NB4 (cell line): ENCODE data around the gene SYNCRIP.

Experiments used
- MAX ChIP-seq: IDR thresholded peaks from 2 replicates; pipeline ENCODE4 v1.6.1; 2011; ENCODE audit warnings: low read depth, low read length
- MYC ChIP-seq: IDR thresholded peaks from 2 replicates; pipeline ENCODE4 v1.6.1; 2011; ENCODE audit warnings: low read depth, low read length
- POLR2A ChIP-seq: IDR thresholded peaks from 2 replicates; pipeline ENCODE4 v1.6.1; 2011; ENCODE audit warnings: mild to moderate bottlenecking; ENCODE audit not compliant: insufficient read length; ENCODE audit errors: extremely low read depth
- TF ChIP-seq, protein P1 (sequence below): IDR thresholded peaks from one replicate; pipeline ENCODE4 v1.5.1; 2012; ENCODE audit warnings: low read depth, low read length

DNA sequence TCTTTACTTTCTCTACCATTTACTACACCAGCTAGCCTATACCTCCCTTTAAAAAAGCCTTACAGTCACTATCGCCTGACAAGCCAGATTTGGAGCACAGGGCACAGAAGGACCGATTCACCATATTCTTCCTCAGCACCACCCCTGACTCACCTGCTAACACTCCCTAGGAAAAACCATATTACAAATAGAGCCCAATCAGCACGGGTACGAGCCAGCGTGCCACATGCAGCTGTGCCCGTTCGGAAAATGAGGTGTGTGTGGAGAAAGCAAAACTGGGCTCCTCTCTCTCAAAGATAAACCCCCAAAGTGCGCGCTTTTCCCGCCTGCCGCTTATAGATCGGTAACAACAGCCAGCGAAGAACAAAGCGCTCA is 1.2 kb downstream of the SYNCRIP start:
- TF ChIP-seq, protein P1, sequence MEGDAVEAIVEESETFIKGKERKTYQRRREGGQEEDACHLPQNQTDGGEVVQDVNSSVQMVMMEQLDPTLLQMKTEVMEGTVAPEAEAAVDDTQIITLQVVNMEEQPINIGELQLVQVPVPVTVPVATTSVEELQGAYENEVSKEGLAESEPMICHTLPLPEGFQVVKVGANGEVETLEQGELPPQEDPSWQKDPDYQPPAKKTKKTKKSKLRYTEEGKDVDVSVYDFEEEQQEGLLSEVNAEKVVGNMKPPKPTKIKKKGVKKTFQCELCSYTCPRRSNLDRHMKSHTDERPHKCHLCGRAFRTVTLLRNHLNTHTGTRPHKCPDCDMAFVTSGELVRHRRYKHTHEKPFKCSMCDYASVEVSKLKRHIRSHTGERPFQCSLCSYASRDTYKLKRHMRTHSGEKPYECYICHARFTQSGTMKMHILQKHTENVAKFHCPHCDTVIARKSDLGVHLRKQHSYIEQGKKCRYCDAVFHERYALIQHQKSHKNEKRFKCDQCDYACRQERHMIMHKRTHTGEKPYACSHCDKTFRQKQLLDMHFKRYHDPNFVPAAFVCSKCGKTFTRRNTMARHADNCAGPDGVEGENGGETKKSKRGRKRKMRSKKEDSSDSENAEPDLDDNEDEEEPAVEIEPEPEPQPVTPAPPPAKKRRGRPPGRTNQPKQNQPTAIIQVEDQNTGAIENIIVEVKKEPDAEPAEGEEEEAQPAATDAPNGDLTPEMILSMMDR: no peak
- TF ChIP-seq MAX (no peak), MYC (no peak), POLR2A (no peak)
